ENCODE measurements around the gene OR12D2. TPM values are rescaled to one million over a fixed set of nuclear protein-coding genes. Genes with fewer than 3 reads are reported as not detected.
"Not testable (repeated sequence)": the region's sequence is repeated elsewhere in the genome, so short reads cannot be mapped to it uniquely, and the experiment has no call there.

The OR12D2 gene
- total and polyA plus RNA-seq, 4 donors, result not detected

- no peak overlapping the region for H3K4me3 ChIP-seq (ENCODE audit: low read length in 2 of 2)
- intact Hi-C loops (cut with DNase I), result no loop called here
- 86 to 98% methylated on average over 1 of the region's 1 CpG for WGBS, 2 donors
- ATAC-seq (ENCODE audit: low FRiP score) (no peak), DNase-seq (no peak)
- no peaks in the 10 kb centered on the region for H3K27me3 ChIP-seq (ENCODE audit: control insufficient read depth in 1 of 2, insufficient read depth in 2 of 2, low read length in 1 of 2)
- no peaks in the 10 kb centered on the region for H3K9me3 ChIP-seq (ENCODE audit: control insufficient read depth, low read length)
- H3K4me1 ChIP-seq (ENCODE audit: control insufficient read depth in 1 of 2, insufficient read depth in 2 of 2, low read length in 2 of 2), result no peaks in the 10 kb centered on the region
- no peak overlapping the region for H3K27ac ChIP-seq (ENCODE audit: low read depth in 1 of 2, low read length in 2 of 2)
- no peaks in the 10 kb centered on the region for H3K36me3 ChIP-seq (ENCODE audit: control insufficient read depth in 1 of 2, insufficient read depth in 2 of 2, low read length in 1 of 2)
Measured at GRCh38 chr6:29403801-29404200, 8.4 kb downstream of the OR12D2 start.

- Histone ChIP-seq H3K9me3 (ENCODE audit: control insufficient read depth, low read length) (no peaks in the 10 kb centered on the region), H3K27ac (ENCODE audit: low read depth in 1 of 2, low read length in 2 of 2) (no peak within 1 kb of the TSS), H3K4me1 (ENCODE audit: control insufficient read depth in 1 of 2, insufficient read depth in 2 of 2, low read length in 2 of 2) (no peaks in the 10 kb centered on the region), H3K36me3 (ENCODE audit: control insufficient read depth in 1 of 2, insufficient read depth in 2 of 2, low read length in 1 of 2) (no peaks in the 10 kb centered on the region), H3K4me3 (ENCODE audit: low read length in 2 of 2) (no peak within 1 kb of the TSS), H3K27me3 (ENCODE audit: control insufficient read depth in 1 of 2, insufficient read depth in 2 of 2, low read length in 1 of 2) (no peaks in the 10 kb centered on the region)
- intact Hi-C loops (cut with DNase I), result no loop called here
- ATAC-seq (ENCODE audit: low FRiP score), result no peak
- DNase-seq, result no peak
Measured at GRCh38 chr6:29414588-29414987, 19.2 kb downstream of the OR12D2 start, which contains the start of gene OR12D1. Gene OR12D1, plus strand, starts transcription at chr6:29414928.

- H3K9me3 ChIP-seq (ENCODE audit: control insufficient read depth, low read length), result no peaks in the 10 kb centered on the region
- WGBS, 2 donors, result 49 to 58% methylated on average over 3 of the region's 3 CpGs
- no peak overlapping the region for H3K4me3 ChIP-seq (ENCODE audit: low read length in 2 of 2)
- ATAC-seq (ENCODE audit: low FRiP score), result no peak
- H3K4me1 ChIP-seq (ENCODE audit: control insufficient read depth in 1 of 2, insufficient read depth in 2 of 2, low read length in 2 of 2), result no peaks in the 10 kb centered on the region
- no peak overlapping the region for H3K27ac ChIP-seq (ENCODE audit: low read depth in 1 of 2, low read length in 2 of 2)
- DNase-seq, result no peak
- no peaks in the 10 kb centered on the region for H3K27me3 ChIP-seq (ENCODE audit: control insufficient read depth in 1 of 2, insufficient read depth in 2 of 2, low read length in 1 of 2)
- intact Hi-C loops (cut with DNase I), result no loop called here
- no peaks in the 10 kb centered on the region for H3K36me3 ChIP-seq (ENCODE audit: control insufficient read depth in 1 of 2, insufficient read depth in 2 of 2, low read length in 1 of 2)
Measured at GRCh38 chr6:29419516-29419915, 24.1 kb downstream of the OR12D2 start.

GRCh38 chr6:29424168-29424567 lies 28.7 kb downstream of the OR12D2 start:
- ATAC-seq (ENCODE audit: low FRiP score) (no peak), DNase-seq (no peak)
- intact Hi-C loops (cut with DNase I), result no loop called here
- H3K27ac ChIP-seq (ENCODE audit: low read depth in 1 of 2, low read length in 2 of 2), result no peak overlapping the region
- WGBS, 2 donors, result 74 to 88% methylated on average over 2 of the region's 2 CpGs
- no peaks in the 10 kb centered on the region for H3K9me3 ChIP-seq (ENCODE audit: control insufficient read depth, low read length)
- no peaks in the 10 kb centered on the region for H3K36me3 ChIP-seq (ENCODE audit: control insufficient read depth in 1 of 2, insufficient read depth in 2 of 2, low read length in 1 of 2)
- H3K27me3 ChIP-seq (ENCODE audit: control insufficient read depth in 1 of 2, insufficient read depth in 2 of 2, low read length in 1 of 2), result no peaks in the 10 kb centered on the region
- H3K4me3 ChIP-seq (ENCODE audit: low read length in 2 of 2), result no peak overlapping the region
- no peaks in the 10 kb centered on the region for H3K4me1 ChIP-seq (ENCODE audit: control insufficient read depth in 1 of 2, insufficient read depth in 2 of 2, low read length in 2 of 2)

GRCh38 chr6:29424575-29424974 lies 29.1 kb downstream of the OR12D2 start:
- no peak overlapping the region for H3K4me3 ChIP-seq (ENCODE audit: low read length in 2 of 2)
- no peak for ATAC-seq (ENCODE audit: low FRiP score)
- no peak for DNase-seq
- no peaks in the 10 kb centered on the region for H3K27me3 ChIP-seq (ENCODE audit: control insufficient read depth in 1 of 2, insufficient read depth in 2 of 2, low read length in 1 of 2)
- no peaks in the 10 kb centered on the region for H3K36me3 ChIP-seq (ENCODE audit: control insufficient read depth in 1 of 2, insufficient read depth in 2 of 2, low read length in 1 of 2)
- WGBS, 2 donors, result 21 to 33% methylated on average over 2 of the region's 2 CpGs
- H3K4me1 ChIP-seq (ENCODE audit: control insufficient read depth in 1 of 2, insufficient read depth in 2 of 2, low read length in 2 of 2), result no peaks in the 10 kb centered on the region
- H3K27ac ChIP-seq (ENCODE audit: low read depth in 1 of 2, low read length in 2 of 2), result no peak overlapping the region
- intact Hi-C loops (cut with DNase I), result no loop called here
- no peaks in the 10 kb centered on the region for H3K9me3 ChIP-seq (ENCODE audit: control insufficient read depth, low read length)

GRCh38 chr6:29425075-29425474 lies 29.6 kb downstream of the OR12D2 start:
- no peaks in the 10 kb centered on the region for H3K9me3 ChIP-seq (ENCODE audit: control insufficient read depth, low read length)
- intact Hi-C loops (cut with DNase I), result no loop called here
- no peak overlapping the region for H3K4me3 ChIP-seq (ENCODE audit: low read length in 2 of 2)
- DNase-seq, result no peak
- WGBS, 2 donors, result 34% methylated on average over 1 of the region's 1 CpG
- no peaks in the 10 kb centered on the region for H3K4me1 ChIP-seq (ENCODE audit: control insufficient read depth in 1 of 2, insufficient read depth in 2 of 2, low read length in 2 of 2)
- no peak for ATAC-seq (ENCODE audit: low FRiP score)
- no peaks in the 10 kb centered on the region for H3K36me3 ChIP-seq (ENCODE audit: control insufficient read depth in 1 of 2, insufficient read depth in 2 of 2, low read length in 1 of 2)
- H3K27me3 ChIP-seq (ENCODE audit: control insufficient read depth in 1 of 2, insufficient read depth in 2 of 2, low read length in 1 of 2), result no peaks in the 10 kb centered on the region
- H3K27ac ChIP-seq (ENCODE audit: low read depth in 1 of 2, low read length in 2 of 2), result no peak overlapping the region

GRCh38 chr6:29426654-29427053 lies 31.2 kb downstream of the OR12D2 start:
- DNase-seq (no peak), ATAC-seq (ENCODE audit: low FRiP score) (no peak)
- H3K4me3 ChIP-seq (ENCODE audit: low read length in 2 of 2), result no peak overlapping the region
- WGBS, 2 donors, result 85 to 89% methylated on average over 3 of the region's 3 CpGs
- no peaks in the 10 kb centered on the region for H3K27me3 ChIP-seq (ENCODE audit: control insufficient read depth in 1 of 2, insufficient read depth in 2 of 2, low read length in 1 of 2)
- no peak overlapping the region for H3K27ac ChIP-seq (ENCODE audit: low read depth in 1 of 2, low read length in 2 of 2)
- intact Hi-C loops (cut with DNase I), result no loop called here
- no peaks in the 10 kb centered on the region for H3K4me1 ChIP-seq (ENCODE audit: control insufficient read depth in 1 of 2, insufficient read depth in 2 of 2, low read length in 2 of 2)
- H3K36me3 ChIP-seq (ENCODE audit: control insufficient read depth in 1 of 2, insufficient read depth in 2 of 2, low read length in 1 of 2), result no peaks in the 10 kb centered on the region
- H3K9me3 ChIP-seq (ENCODE audit: control insufficient read depth, low read length), result no peaks in the 10 kb centered on the region

GRCh38 chr6:29436730-29437129 lies 41.3 kb downstream of the OR12D2 start:
- H3K27ac ChIP-seq (ENCODE audit: low read depth in 1 of 2, low read length in 2 of 2); intact Hi-C loops (cut with DNase I); H3K9me3 ChIP-seq (ENCODE audit: control insufficient read depth, low read length); H3K4me3 ChIP-seq (ENCODE audit: low read length in 2 of 2); DNase-seq; H3K4me1 ChIP-seq (ENCODE audit: control insufficient read depth in 1 of 2, insufficient read depth in 2 of 2, low read length in 2 of 2); H3K36me3 ChIP-seq (ENCODE audit: control insufficient read depth in 1 of 2, insufficient read depth in 2 of 2, low read length in 1 of 2); ATAC-seq (ENCODE audit: low FRiP score); H3K27me3 ChIP-seq (ENCODE audit: control insufficient read depth in 1 of 2, insufficient read depth in 2 of 2, low read length in 1 of 2): not testable (repeated sequence)
- WGBS, 2 donors, result 68 to 79% methylated on average over 18 of the region's 18 CpGs

GRCh38 chr6:29439006-29439405 lies 43.6 kb downstream of the OR12D2 start, which contains the start of gene OR10C1:
Gene OR10C1, plus strand, starts transcription at chr6:29439306. Its CDS starts 710 bp downstream, at chr6:29440016.
- DNase-seq (no peak), ATAC-seq (ENCODE audit: low FRiP score) (no peak)
- intact Hi-C loops (cut with DNase I), result no loop called here
- H3K4me1 ChIP-seq (ENCODE audit: control insufficient read depth in 1 of 2, insufficient read depth in 2 of 2, low read length in 2 of 2), result no peaks in the 10 kb centered on the region
- H3K9me3 ChIP-seq (ENCODE audit: control insufficient read depth, low read length), result no peaks in the 10 kb centered on the region
- H3K27ac ChIP-seq (ENCODE audit: low read depth in 1 of 2, low read length in 2 of 2), result no peak within 1 kb of the TSS
- H3K36me3 ChIP-seq (ENCODE audit: control insufficient read depth in 1 of 2, insufficient read depth in 2 of 2, low read length in 1 of 2), result no peaks in the 10 kb centered on the region
- H3K27me3 ChIP-seq (ENCODE audit: control insufficient read depth in 1 of 2, insufficient read depth in 2 of 2, low read length in 1 of 2), result no peaks in the 10 kb centered on the region
- H3K4me3 ChIP-seq (ENCODE audit: low read length in 2 of 2), result no peak within 1 kb of the TSS
